Cardiac muscle cell (in vitro differentiated cells and primary cell): ENCODE measurements around the gene SEPTIN7. TPM values are rescaled to one million over a fixed set of nuclear protein-coding genes. Genes with fewer than 3 reads are reported as not detected.

Experiments used
- DNase-seq, 2 donors: peaks; one replicate each; pipeline versions ENCODE4 v3.0.0 to v3.0.0-alpha.2; 2010 to 2017; ENCODE audit warnings: low read depth in 1 of 2, low spot score in 1 of 2
- H3K27ac ChIP-seq: fragments of 200-600 bp; sonication (generic); 2 replicates; pipeline ENCODE4 v1.5.1; 2016
- H3K27me3 ChIP-seq: fragments of 200-600 bp; sonication (generic); 2 replicates; pipeline ENCODE4 v1.6.0; 2016; ENCODE audit warnings: control low read depth
- H3K36me3 ChIP-seq: fragments of 200-600 bp; sonication (generic); 2 replicates; pipeline ENCODE4 v1.5.1; 2016; ENCODE audit warnings: control low read depth
- H3K4me1 ChIP-seq: fragments of 200-600 bp; sonication (generic); 2 replicates; pipeline ENCODE4 v1.8.1; 2017; ENCODE audit warnings: low read depth, mild to moderate bottlenecking, mixed run types
- H3K4me3 ChIP-seq: fragments of 200-600 bp; sonication (generic); 2 replicates; pipeline ENCODE4 v1.5.1; 2016; ENCODE audit warnings: mild to moderate bottlenecking
- H3K9me3 ChIP-seq: fragments of 200-600 bp; sonication (generic); 2 replicates; pipeline ENCODE4 v1.5.1; 2017; ENCODE audit warnings: low read depth, mild to moderate bottlenecking, control low read depth
- polyA plus RNA-seq: library from polyadenylated mRNA; unstranded; fragments of >200 nt; fragmentation: Nextera tagmentation; extraction: Ambion mirVana; gene quantifications from 2 replicates; pipeline ENCODE4 v1.2.1, GENCODE V29; 2016
- total RNA-seq: library from RNA; depleted of rRNA; stranded (reverse); fragments of >200 nt; gene quantifications from 2 replicates; pipeline ENCODE4 v1.2.3, GENCODE V29; 2016
- TF ChIP-seq, protein P1 (sequence below): IDR thresholded peaks from 2 replicates; pipeline ENCODE4 v1.5.1; 2012; ENCODE audit warnings: low read depth, mild to moderate bottlenecking, low read length

Gene SEPTIN7
- total and polyA plus RNA-seq, 2 experiments from 2014 or later: 261 to 560 TPM

DNA sequence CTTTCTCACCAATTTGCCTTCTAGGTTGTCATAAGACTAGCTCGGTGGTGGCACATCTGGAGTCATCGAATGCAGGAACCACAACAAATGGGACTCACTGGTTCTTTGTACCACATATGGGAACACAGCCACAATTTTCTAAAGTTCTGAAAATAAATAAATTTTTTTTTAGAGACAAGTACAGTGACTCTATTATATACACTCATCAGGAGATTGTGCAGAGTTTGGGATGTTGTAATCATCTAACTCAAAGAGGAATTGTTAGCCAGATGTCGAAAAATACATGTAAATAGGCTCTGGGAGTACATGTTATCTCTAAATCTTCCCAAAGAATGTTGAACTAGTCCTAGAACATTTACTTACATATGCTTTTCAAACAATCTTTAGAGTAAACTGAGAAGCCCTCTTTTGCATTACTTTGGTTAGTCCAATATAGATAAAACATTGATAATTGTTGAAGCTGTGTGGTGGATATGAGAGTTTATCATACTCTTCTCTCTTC lies 19.6 kb upstream of the SEPTIN7 start:
- no peak overlapping the region for H3K4me3 ChIP-seq
- TF ChIP-seq, protein P1, sequence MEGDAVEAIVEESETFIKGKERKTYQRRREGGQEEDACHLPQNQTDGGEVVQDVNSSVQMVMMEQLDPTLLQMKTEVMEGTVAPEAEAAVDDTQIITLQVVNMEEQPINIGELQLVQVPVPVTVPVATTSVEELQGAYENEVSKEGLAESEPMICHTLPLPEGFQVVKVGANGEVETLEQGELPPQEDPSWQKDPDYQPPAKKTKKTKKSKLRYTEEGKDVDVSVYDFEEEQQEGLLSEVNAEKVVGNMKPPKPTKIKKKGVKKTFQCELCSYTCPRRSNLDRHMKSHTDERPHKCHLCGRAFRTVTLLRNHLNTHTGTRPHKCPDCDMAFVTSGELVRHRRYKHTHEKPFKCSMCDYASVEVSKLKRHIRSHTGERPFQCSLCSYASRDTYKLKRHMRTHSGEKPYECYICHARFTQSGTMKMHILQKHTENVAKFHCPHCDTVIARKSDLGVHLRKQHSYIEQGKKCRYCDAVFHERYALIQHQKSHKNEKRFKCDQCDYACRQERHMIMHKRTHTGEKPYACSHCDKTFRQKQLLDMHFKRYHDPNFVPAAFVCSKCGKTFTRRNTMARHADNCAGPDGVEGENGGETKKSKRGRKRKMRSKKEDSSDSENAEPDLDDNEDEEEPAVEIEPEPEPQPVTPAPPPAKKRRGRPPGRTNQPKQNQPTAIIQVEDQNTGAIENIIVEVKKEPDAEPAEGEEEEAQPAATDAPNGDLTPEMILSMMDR: no peak
- no peaks in the 10 kb centered on the region for H3K27me3 ChIP-seq
- no peak overlapping the region for H3K27ac ChIP-seq
- H3K4me1 ChIP-seq: no peaks in the 10 kb centered on the region
- DNase-seq: peak in 1 of 2 donors; percentile 91
- no peaks in the 10 kb centered on the region for H3K9me3 ChIP-seq
- H3K36me3 ChIP-seq: no peaks in the 10 kb centered on the region

DNA sequence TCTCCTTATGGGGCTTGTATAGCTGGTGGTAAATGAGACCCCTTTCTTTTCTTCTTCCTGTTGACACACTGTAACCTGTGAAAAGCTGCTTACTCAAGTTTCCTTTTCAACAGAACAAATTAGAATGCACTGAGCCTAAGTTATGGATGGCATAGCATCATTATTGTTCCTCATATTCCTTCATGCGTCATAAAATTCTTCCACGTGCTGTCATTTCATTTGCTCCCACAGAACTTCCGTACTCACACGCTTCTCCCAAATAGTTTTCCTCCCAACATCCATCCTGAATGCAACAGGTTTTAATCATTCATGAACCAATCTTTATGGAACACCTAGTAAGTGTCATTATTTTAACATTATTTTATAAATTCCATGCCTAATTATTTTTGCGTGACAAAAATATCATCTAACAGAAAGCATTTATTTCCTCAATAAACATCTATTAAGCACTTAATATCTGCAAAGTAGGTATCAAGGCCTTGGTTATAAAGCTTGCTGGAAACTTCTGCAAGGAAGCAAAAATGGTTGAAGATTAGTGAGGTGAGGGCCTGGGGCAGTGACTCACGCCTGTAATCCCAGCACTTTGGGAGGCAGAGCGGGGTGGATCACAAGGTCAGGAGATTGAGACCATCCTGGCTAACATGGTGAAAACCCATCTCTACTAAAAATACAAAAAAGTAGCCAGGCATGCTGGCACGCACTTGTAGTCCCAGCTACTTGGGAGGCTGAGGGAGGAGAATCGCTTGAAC lies 18.9 kb upstream of the SEPTIN7 start:
- H3K4me1 ChIP-seq: no peaks in the 10 kb centered on the region
- no peak overlapping the region for H3K27ac ChIP-seq
- no peaks in the 10 kb centered on the region for H3K27me3 ChIP-seq
- DNase-seq: no peak
- H3K36me3 ChIP-seq: no peaks in the 10 kb centered on the region
- TF ChIP-seq, protein P1: no peak
- no peak overlapping the region for H3K4me3 ChIP-seq
- no peaks in the 10 kb centered on the region for H3K9me3 ChIP-seq

DNA sequence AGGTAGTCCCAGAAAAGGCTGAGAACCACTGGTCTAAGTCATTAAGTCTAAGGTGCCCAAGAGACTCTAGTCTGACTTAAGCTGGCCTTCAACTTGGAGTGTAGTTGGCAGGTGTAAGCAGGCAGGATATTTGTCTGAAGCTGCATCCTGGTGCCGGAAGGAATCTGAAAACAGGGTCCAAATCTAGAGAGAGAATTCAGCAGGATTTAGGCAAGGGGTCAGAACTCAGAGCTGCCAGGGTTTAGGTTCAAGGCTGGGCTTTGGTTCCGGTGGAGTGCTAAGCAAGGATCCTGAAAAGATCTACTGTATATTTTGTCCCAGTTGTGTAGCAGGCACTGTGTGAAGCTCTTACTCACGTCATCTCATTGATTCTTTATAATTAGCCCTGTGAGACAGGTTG lies 16.5 kb upstream of the SEPTIN7 start:
- Histone ChIP-seq H3K27ac (no peak overlapping the region), H3K9me3 (no peaks in the 10 kb centered on the region), H3K4me3 (no peak overlapping the region), H3K27me3 (no peaks in the 10 kb centered on the region), H3K4me1 (no peaks in the 10 kb centered on the region), H3K36me3 (no peaks in the 10 kb centered on the region)
- TF ChIP-seq, protein P1: no peak
- DNase-seq: no peak

DNA sequence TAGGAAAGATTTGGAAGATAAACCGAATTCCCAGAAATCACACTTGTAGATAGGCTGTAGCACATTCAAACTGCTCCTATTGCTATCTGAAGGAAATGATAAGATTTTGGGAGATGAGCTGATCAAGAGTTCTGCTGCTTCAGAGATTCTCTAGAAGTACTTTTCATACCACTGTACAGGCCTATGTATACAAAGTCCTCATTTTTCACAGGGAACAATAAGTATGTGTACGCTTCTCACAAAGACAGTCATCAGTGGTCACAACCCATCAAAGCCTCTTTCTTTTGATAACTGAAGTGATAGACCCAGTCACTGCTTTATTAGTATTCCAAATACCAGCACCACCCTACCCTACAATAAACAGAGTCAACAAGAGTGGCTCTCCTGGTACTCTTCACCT lies 15.6 kb upstream of the SEPTIN7 start:
- Histone ChIP-seq H3K4me3 (no peak overlapping the region), H3K27me3 (no peaks in the 10 kb centered on the region), H3K36me3 (no peaks in the 10 kb centered on the region), H3K27ac (no peak overlapping the region), H3K9me3 (no peaks in the 10 kb centered on the region), H3K4me1 (no peaks in the 10 kb centered on the region)
- no peak for DNase-seq
- TF ChIP-seq, protein P1: no peak

GRCh38 chr7:35787925-35788324 lies 12.9 kb upstream of the SEPTIN7 start:
- Histone ChIP-seq H3K4me3 (no peak overlapping the region), H3K4me1 (peaks cover 1% of the 10 kb centered on the region), H3K27me3 (no peaks in the 10 kb centered on the region), H3K36me3 (no peaks in the 10 kb centered on the region), H3K27ac (no peak overlapping the region), H3K9me3 (no peaks in the 10 kb centered on the region)
- TF ChIP-seq, protein P1: no peak
- DNase-seq: no peak
